NCI-H2227 (cell line): ENCODE results near the gene SHISA9.

Experiments
- DNase-seq: peaks from one replicate; lab custom pipeline; 2025; ENCODE audit not compliant: unreplicated experiment; lab: John Stamatoyannopoulos, UW

The SHISA9 gene

DNA sequence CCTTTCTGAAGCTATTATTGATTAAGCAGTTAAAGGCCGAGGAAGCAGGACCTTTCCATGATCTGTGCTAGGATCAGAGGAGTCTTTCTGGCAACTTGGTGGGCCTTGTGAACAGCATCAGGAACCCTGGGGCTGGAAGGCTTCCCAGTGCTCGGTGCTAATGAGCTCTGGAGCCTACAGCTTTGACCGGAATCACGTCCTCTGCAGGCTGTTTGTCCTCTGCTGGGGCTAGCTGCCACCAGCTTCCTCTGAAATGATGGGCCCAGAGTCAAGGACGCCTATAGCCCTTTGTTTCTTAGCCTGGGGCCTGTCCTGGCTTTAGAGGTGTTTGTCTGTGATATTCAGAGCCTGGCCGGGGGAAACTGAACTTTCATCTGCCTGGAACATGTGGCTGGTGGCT is 111.6 kb downstream of the SHISA9 start:
- DNase-seq: no peak

DNA sequence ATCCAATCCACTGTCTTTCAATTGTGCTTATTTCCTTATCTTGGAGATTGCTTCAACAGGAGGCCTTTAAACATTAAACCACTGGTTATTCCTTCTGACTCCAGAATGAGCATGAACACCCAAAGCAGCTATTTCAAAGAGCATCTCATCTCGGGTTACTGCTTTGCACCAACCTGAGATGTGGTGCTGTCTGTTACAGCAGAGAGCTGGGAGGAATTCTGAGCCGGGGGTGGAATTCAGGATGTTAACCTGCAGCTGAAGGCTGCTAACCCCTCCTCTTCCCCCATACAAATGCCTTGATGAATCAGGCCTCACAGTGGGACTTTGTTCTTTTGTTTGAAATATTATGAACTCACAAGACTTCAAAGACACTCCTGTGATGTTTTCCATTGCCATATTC is 113.1 kb downstream of the SHISA9 start:
- no peak for DNase-seq

DNA sequence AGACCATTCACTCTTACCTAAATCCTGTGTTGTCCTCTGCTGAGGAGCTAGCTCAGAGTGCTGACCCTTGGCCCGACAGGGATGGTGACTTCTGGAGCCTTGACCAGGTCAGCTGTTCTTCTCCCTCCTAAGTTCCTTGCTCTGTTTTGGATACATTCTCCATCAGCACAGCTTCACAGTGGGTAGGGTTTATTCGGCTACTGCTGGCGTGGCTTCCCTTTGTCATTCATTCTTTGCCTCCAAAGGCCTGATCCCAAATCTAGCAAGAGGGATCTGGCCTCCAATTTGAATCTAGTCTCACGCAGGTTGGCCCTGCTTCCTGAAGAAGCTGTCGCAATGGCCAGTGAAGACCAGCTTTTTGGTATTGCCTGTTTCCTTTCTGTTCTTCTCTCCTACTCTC is 116.6 kb downstream of the SHISA9 start:
- no peak for DNase-seq

DNA sequence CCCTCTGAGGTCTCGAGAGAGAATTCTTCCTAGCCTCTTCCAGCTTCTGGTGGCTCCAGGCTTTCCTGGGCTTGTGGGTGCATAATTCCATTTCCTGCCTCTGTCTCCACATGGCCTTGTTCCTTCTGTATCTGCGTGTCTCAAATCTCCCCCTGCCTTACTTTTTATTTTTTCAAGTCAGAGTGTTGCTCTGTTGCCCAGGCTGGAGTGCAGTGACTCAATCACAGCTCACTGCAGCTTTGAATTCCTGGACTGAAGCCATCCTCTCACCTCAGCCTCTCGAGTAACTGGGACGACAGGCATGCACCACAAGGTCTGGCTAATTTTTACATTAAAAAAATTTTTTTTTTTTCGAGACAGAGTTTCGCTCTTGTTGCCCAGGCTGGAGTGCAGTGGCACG is 120.6 kb downstream of the SHISA9 start:
- DNase-seq: no peak

DNA sequence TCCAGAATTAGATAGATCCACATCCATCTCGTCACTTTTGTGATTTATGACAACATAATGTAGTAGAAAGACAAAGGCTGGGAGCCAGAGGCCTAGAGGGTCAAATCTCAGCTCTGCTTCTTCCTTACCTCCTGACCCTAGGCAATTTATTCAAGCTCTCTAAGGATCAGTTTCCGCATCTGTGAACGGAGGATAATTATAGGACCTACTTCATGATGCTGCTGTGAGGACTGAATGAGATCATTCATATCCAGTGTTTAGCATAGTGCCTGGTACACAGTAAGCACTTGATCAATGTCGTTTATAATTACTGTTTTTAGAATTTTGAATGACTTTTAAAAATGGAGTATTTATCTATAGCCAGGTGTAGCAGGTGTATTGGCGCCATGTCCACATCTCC is 128.4 kb downstream of the SHISA9 start:
- no peak for DNase-seq

DNA sequence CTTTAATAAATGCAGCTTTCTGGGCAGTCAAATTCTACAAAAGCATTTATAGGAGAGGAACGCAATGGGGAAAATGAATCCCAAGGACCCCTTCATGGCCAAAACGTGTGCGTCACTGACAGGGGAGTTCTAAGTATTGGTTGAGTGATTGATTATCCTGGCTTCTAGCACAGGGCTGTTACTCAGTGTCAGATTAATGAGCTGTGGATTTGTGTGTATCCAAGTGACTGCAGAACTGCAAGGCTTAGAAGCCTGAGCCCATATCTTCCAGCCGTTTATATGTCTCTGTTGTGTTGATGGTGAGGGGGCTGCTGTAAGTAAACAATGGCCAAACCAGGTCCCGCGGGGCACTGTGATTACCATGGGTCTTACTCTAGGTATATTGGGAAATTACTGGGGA is 129.4 kb downstream of the SHISA9 start:
- no peak for DNase-seq

DNA sequence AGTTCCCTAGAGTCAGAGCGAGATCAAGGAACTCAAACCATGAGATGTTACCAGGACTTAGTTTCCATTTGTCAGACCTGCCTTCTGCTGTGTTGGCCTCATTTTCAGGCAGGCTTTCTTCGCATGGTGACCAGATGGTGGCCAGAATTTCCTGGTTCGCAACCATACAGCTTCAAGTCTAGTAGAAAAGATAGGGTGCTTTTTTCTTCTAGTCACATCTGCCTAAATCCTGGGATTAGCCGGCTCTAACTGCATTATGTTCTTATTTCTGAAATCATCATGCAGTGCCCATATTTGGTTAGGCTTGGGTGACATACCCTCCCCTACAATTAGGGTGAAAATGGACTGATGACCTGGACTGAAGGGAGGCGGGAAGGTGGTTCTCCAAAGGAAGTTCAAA is 131.5 kb downstream of the SHISA9 start:
- DNase-seq: no peak

DNA sequence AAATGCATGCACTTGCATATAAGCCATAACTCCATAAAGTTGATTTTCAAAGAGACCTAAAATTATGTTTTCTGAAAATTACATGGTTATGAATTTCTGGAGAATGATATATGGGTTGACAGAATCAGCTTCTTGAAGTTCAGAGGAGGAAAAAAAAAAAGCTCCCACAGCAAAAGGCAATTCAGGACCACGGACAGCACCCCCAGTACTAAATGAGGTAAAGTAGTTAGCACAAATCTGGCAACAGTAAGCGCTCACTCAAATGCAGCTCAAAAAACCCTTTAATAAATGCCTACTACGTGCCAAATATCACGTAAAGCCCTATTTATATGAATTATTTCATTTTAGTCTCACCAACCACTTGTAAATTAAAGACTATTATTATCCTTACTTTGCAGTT is 135.2 kb downstream of the SHISA9 start:
- no peak for DNase-seq

DNA sequence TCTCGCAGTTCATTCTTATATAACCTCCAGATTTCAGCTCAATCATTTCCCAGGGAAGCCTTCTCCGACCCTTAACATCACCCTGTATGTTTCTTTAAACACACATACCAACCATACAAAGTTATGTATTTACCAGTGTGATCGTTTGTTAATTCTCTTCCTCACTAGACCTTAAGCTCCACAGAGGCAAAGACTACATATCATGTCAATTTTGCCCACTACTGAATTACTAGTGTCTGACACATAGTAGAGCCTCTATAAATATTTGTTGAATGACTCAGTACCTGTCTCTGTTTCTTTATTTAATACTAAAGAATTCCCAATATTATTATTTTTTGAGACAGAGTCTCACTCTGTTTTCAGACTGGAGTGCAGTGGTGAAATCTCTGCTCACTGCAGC is 137.2 kb downstream of the SHISA9 start:
- no peak for DNase-seq

DNA sequence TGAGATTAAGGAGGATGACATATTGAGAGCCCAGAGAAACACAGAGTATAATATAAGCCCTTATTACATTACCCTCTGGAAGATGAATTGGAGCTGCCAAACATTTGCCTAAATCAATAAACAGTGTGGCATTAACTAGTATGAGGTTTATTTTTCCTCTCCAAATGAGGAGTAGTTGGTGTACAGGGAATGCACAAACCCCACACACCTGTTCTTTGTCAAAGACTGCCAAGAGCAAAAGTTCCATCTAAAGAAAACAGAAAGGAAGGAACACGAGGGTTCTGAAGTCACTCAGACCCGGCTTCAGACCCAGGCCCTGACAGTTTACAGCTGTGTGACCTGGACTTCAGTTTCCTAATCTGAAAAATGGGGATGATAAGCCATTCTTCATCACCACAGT is 138.1 kb downstream of the SHISA9 start:
- no peak for DNase-seq

DNA sequence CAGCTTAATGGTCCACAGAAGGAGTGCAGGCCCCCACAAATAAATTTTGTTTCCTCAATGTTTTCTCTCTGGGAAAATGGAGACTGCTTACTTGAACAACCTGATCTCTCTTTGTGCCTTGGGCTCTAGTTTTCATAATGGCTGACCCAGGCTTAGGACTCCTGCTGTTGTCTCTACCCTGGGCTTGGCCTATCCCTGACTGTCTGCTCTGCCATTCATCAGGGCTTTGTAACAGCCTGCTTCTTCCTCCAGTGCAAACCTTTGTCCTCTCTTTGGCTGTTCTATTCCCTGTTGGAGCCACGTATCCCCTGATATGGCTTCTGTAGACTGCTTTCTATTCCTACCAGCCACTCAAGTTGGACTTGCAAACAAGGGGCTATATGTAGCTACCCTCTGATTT is 139.8 kb downstream of the SHISA9 start:
- DNase-seq: no peak

DNA sequence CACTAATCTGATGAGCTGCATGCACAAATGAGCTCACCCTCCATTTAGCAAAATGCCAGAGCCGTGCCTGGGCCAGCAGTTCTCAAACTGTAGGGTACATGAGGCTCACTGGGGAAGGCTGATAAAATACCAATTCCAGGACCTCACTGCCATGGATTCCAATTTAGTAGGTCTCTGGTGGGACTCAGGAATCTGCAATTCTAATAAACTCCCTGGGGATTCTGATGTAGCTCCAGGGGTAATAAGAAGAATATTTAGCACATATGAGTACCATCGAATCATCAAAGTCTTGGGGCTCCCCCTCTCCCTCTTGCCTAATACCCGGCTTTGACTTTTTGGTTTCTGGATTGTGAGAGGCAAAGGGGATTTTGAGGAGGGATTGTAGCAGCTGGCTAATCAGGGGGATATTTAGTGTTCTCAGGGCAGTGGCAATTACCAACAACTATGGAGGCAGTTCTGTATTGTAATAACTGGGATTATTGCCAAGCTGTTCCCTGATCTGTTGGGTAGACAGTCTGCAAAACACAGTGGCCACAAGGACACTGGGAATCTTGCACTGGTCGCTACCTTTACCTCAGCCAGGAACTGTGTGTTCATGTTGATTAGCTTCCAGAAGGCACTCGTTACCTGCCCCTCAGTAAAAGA is 140.4 kb downstream of the SHISA9 start:
- no peak for DNase-seq

DNA sequence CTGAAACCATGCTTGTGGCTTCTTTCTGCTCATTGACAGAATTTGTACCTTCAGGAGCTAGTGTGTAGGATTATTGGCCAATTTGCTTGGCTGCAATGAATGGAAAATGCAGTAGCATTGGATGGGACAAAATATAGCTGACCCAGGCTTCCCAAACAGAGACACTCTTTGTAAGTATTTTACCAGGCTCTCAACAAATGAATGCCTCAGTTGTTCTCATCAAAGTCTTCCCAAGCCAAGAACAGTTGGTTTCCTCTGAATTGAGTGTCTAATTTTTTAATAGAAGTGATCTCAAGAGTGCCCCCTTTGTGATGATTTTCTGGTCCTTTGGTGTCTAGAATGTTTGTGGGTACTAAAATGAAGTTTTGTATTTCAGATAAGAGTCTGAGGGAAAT is 140.9 kb downstream of the SHISA9 start:
- no peak for DNase-seq

DNA sequence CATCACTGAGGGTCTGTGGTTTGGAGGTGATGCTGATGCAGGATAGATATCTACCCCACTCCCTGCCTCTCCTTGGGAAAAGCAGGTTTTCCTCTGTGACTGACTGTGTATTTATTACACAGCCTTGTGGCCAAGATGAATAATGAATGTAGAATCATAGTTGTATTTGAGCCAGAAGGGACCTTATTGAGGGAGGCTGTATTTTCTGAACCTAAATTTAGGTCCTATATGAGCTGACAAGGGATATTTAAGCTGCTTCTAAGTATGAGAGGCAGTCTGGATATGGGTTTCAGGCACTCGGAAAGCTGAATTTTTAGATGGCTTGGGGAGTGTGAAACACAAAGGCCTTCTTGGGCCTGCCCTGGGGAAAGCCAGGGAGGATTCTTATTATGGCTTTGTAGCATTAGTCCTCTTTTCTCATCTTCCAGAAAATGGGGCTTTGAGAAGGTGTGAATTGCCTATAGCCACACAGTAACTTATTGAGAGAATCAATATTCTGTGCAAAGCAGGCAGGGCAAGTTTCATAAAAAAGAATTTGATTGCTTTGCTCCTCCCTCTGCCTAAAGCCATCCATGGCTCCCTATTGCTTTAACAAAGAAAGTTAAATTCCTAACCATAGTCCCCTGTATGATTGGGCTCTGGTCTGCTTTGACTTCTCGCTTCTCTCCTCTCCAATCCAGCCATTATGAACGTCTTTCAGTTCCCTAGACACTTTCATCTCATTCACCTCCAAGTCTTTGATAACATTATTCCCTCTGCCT is 144.8 kb downstream of the SHISA9 start:
- no peak for DNase-seq

DNA sequence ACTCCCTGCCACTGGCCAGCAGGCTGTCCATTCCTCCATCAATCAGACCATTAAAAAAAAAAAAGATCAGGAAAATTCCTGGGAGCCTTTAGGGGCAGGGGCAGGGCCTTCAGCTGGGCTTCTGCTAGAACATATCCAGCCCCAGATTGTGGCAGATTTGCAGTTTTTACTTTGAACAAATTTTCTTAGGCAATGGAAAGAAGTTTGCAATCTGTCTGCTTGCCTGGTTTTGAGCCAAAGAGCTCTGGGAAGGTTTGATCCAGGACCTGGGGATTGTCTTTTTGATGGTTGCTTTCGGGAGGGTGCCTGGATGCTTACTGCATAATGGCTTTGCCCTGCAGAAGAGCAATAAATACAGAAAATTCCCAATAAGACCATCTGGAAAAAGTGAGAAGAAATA is 145.9 kb downstream of the SHISA9 start:
- no peak for DNase-seq

DNA sequence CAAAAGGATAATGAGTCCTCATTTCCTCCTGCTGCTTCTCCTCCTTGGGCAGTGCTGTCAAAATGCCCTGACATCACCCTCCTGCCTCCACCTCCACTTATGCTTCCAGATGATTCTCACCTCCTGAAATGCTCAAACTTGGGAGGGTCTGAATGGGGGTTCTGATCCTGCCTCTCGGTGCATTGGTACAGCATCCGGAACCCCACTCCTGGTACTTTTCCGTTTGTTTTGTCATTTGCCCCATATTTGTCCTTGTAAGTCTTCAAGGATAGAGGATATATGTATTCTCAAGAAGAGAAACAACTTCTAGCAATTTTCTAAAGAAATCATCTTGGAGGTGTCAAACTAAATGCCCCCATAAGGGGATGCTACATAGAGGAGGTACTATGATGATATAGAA is 148.3 kb downstream of the SHISA9 start:
- no peak for DNase-seq

DNA sequence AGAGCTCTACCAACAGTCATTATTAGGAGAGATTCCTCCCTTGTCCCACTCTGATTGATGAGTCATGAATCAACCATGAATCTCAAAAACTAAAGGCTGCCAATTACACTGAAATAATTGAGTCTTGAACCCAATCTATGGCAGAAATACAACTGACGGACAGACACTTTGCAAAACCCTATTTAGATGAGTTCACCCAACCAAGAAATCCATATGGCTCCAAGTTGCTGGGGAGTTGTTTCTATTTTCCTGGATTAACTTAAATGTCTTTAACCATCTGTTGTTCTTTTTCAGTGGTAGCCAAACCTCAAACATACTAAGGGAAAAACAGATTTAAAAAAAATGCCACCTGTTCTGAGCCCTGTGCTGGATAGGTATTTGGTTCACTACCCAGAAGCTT is 151.0 kb downstream of the SHISA9 start:
- no peak for DNase-seq

DNA sequence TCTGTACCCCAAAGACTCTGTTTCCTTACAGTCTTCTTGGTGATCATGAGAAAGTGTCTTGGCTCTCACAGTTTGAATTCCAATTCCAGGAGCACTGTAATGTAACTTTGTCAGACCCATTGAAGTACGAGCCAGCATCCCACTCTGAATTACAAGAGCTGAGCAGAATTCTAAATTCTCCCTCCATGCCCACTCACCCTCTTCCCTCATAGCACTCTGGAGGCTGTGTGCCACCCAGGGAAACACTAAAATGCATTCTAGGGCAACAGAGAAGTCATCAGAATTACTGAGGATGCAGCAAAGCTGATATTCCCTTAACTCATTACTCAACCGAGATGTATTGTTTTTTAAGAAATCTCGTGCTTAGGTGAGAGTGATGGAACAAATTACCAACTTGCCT is 154.1 kb downstream of the SHISA9 start:
- DNase-seq: no peak

DNA sequence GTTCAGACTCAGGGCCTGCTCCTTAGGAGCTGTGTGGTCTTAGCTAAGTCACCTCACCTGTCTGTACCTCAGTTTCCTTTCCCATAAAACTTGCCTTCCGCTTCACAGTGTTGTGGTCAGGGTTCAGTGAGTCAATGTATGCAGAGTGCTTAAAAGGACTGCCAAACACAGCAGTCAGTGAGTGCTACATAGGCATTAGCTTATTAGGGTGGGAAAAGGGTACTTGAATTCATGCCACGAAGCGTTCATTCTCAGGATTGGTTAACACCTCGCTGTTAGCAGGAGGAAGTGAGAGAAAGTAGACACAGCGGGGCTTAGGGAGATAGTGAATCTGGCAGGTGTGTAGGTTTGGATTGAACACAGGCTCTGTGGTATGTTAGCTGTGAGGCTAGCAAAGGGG is 155.2 kb downstream of the SHISA9 start:
- no peak for DNase-seq

DNA sequence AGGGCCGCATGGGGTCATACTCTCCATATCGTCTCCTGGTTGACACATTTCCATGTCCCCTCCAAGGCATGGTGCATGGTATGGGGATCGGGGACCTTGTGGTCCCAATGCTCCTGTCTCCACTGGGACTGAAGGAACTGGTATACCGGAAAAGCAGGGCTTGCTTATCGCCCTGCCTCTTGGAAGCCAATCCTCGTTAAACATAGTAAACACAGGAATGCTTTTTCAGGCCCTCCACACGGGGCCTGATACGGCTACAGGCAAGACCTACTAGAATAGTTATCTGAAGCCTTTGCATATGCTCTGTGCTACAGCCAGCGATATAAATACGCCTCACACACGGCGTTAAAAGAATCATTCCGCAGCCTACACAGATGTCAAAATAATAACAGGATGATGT is 159.5 kb downstream of the SHISA9 start:
- no peak for DNase-seq

DNA sequence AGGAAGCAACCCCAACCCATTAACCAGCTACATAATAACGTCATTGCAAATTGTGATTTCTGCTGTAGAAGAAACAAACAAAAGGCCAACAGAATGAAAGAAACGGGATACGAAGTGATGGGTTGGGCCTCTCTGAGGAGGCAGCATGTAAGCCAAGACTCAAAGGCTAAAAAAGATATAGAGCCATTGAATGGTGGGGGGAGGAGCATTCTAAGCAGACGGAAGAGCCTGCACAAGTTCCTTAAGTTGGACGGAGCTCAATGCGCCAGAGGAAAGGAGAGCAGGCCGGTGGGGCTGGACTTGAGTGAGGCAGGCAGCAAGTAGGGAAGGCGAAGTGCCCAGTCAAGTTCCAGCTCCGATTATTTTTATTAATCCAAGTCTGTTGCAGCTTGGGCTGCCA is 160.3 kb downstream of the SHISA9 start:
- DNase-seq: no peak

DNA sequence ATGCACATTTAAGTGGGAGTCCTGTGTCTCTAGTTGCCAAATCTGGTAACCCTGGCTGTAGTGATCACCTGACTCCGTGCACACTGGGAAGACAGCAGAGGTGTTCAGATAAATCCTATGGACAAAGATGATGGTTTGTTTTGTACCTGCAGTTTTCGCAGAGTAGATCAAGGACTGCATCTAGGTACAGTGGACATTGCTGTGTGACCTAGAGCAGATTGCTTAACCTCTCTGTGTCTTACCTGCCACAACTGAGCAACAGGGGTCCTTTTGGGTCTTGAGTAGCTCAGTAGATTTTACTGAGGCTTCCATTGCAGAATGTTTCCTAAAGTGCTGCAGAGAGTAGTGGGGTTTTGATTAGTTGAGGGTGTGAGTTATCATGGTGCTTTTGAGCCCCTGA is 160.8 kb downstream of the SHISA9 start:
- DNase-seq: no peak

DNA sequence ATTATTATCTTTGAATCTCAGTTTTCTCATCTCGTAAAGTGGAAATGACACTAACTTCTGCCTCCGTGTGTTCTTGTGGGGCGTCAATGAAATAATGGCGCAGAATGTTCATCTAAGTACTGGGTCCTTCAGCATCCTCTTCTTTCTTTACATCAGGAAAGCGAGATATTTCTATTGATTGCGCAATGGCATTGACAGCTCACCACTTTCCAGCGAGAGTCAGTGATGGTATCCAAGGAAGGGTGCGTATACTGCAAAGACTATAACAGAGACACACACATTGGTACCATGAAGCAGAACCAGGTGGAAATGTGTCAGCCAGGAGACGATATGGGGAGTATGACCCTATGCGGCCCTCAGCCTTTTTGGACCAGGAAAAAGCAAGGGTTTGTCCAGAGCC is 162.1 kb downstream of the SHISA9 start:
- DNase-seq: no peak
